HTR-8/SVneo (cell line): ENCODE measurements around the gene CES3.
"Not testable (repeated sequence)": the region's sequence is repeated elsewhere in the genome, so short reads cannot be mapped to it uniquely, and the experiment has no call there.

Experiments used
- DNase-seq: peaks from one replicate; pipeline ENCODE4 v3.0.0; 2011; ENCODE audit warnings: low spot score, mixed read lengths; ENCODE audit not compliant: insufficient read length
- FAIRE-seq: peaks from 2 replicates; lab custom pipeline; 2011; peaks lifted over from hg19 to GRCh38; lab: Jason Lieb, UNC

Gene CES3

DNA sequence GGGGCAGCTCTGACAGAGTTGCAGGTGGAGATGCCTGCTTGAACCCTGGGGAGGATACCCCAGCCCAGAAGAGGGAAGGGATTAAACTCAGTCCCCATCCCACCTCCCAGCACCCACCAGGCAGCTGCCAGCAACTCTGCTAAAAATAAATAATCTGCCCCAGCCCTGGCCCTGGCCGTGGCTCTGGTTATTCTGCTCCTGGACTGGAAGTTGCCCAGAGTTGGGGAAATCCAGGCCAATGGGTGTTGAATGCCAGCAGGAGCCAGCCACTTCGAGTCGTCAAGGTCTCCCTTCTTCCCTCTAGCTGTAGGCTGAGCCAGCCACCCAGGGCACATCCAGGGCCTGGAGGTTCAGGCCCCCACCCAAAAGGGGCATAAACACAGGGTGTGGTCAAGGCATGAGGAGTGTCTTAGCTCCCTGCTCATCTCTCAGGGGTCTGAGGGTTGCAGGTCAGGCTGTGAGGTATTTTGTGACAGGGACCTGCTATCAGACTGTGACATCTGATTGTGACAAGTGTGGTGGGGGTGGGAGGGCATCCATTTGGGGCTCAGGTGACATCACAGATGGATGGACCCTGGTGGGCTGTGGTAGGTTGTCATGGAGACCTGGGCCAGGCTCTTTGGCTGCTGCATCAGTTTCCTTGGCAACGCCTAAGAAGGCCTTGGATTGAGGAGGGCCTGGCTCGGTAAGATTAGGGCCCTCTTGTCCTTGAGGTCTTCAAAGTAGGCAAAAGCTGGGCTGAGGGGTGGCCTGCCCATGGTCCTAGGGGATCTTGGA is 34.7 kb upstream of the CES3 start:
- FAIRE-seq (peak; percentile 42), DNase-seq (no peak)

DNA sequence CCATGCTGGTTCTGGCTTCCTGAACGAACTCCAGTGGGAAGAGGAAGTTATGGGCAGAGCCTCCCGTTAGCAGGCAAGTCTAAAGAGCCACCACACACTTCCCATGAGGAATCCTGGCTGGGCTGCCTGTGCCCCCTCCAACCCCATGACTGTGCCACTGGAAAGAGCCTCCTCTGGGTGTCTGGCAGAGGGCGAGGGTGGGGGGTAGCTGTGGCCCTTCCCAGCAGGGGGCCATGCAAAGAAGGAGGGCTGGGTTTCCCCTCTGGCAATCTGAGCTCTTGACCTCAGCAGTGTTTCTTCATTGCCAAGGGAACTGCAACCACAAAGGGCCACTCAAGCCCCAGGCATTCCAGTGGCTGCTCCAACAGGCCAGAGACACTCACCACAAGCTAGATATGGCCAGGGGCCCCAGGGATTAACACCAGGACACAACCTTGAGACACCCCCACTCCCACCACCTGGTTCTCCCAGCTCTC is 34.1 kb upstream of the CES3 start:
- peak; percentile 90 for DNase-seq
- peak; percentile 86 for FAIRE-seq

DNA sequence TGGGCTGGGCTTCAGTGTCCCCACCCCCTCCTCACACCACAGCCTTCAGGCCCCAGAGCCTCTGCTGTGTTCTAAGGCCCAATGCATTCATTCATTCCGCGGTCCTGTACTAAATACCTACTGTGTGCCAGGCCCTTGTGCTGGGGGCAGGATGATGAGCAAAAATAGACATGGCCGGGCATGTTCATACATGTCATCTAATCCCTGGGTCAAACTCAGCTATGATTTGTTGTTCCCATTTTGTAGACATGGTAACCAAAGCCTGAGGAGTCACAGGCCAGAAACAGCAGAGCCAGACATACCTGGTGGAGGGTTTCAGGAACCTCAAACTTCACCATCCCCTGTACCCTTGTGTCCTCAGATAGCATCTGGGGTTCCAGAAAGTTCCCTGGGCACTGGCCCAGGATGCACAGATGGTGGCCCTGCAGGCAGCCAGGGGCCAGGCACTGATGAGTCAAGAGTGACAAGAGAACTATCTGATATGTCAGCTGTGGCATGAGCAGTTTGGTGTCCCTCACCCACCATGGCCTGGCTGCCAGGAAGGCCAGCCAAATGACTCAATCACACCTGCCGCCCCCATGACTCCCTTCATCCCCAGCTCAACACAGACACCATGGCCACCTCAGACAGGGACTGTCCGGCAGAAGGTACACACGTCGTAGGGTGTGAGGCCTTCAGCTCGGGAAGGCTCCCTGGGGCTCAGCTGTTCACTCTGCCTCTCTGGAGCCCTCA is 33.0 kb upstream of the CES3 start:
- peak; percentile 97 for FAIRE-seq
- DNase-seq = no peak

DNA sequence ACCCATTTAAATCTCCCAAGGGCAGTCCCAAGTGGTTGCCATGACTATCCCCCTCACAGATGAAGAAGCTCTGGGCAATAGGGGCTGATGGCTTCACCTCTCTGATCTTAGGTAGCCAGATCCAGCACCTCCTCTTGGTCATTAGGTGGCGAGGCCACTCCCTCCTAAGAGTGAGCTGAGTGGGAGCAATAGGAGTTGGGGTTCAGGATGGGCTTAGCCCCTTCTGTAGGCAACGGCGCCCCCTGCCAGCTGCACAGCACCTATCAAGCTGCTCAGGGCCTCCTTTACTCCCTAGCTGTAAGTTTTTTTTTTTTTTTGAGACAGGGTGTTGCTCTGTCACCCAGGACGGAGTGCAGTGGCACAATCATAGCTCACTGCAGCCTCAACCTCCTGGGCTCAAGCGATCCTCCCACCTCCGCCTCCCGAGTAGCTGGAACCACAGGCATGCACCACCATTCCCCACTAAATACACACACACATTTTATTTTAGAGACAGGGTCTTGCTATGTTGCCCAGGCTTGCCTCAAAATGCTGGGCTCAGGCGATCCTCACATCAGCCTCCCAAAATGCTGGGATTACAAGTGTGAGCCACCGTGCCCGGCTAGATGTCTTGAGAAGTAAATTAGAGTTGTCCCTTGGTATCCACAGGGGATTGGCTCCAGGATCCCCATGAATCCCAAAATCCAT is 32.2 kb upstream of the CES3 start:
- FAIRE-seq = peak; percentile 87
- peak; percentile 43 for DNase-seq

DNA sequence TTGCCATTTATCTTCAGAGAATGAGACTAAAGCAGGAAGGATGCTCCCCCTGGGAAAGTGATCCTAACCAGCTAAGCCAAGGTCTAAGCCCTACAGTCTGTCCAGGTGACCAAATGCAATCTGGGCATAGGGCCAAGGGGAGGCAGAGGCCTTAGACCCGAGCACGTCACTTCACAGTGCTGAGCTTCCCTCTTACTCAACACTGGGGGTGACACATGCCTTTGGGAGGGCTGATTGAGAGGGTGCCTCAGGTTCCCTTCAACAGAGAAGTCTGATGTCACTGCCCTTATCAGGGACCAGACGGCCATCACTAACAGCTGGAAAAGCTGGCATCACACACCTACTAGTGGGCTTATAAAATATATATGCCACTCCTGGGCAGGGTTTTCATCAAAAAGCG is 30.9 kb upstream of the CES3 start:
- DNase-seq (no peak), FAIRE-seq (peak; percentile 68)

DNA sequence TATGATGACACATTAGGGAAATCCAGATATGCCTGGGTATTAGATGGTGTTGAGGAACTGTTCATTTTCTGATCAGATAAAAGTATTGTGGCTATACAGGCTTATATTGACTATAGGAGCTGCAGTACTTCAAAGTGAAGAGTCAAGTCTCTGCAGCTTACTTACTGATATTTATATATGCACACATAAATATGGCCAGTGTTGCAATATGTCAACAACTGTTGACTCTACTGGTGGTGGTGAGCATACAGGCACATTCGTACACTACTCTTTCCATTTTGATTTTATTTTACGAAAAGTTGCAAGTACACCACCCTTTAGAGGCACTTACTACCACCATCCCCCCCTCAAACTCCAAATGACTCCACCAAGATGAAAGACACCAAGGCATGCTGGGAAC is 29.4 kb upstream of the CES3 start:
- DNase-seq (no peak), FAIRE-seq (no peak)

DNA sequence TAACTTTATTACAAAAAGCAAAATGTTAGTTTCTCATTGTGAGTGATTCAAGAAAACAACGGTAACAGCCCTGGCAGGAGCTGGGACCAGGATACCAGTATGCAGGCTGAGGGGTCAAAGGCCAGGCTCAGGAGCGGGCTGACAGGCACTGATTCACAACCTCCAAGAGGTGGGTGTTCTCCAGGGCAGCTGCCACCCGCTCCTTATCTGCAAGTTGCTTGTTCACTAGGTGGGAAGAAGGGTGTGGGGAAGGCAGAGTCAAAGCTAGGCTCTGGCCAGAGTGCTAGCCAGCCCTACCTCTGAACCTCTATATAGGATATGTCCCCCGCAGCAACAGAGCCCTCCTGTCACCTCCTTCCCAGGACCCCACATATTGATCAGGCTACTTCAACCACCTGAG is 29.0 kb upstream of the CES3 start:
- FAIRE-seq (no peak), DNase-seq (no peak)

DNA sequence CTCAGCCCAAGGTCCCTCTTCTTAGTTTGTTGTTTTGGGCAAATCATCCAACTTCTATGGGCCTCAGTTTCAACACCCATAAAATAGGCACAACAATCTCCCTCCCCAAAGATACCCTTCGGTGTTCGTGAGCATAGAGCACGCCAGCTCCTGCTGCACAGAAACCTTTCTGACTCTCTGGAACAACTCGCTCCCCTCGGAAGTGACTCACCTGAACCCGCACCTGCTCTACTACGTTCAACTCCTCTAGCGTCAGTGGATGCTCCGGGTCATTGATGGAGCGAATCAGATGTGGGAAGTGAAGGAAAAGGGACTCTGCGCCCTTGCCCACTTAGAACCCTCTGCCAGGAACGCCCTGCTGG is 27.3 kb upstream of the CES3 start:
- FAIRE-seq (no peak), DNase-seq (peak; percentile 37)

DNA sequence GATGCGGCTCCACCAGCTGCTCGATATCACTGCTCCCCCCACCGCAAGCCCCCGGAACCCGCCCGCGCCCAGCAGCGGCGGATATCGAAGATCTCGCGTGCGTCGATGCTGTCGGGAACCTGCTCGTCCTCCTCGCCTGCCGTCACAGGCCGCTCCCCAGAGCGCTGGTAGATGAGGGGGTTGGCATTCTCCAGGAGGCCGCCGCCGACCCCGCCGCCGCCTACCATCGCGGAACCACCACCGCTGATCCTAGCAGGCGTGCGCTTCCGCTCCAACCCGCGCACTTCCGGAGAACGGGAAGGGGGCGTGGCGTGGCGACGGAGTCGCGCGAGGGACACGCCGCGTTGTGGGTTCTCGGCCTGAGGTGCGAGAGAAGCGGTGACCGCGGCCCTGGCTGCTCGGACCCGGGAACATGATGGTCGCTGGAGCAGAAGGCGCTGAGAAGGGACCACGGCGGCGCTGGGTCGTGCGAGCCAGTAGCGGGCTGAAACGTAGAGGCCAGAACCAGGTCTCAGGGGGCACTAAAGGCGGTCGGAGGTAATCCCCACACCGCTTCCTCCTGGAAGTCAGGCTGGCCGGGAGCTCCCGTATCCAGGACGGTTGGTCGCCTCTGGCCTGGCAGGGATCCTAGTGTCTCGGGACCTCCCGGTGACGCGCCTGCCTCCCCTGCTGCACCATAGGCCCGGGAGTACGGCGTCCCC is 26.8 kb upstream of the CES3 start, which contains the start of gene CIAO2B:
TSS of gene CIAO2B (minus strand) at position 265 of the 701 bp plus-strand sequence. CDS start at position 227, 38 bp downstream.
- peak; percentile 99 for FAIRE-seq

DNA sequence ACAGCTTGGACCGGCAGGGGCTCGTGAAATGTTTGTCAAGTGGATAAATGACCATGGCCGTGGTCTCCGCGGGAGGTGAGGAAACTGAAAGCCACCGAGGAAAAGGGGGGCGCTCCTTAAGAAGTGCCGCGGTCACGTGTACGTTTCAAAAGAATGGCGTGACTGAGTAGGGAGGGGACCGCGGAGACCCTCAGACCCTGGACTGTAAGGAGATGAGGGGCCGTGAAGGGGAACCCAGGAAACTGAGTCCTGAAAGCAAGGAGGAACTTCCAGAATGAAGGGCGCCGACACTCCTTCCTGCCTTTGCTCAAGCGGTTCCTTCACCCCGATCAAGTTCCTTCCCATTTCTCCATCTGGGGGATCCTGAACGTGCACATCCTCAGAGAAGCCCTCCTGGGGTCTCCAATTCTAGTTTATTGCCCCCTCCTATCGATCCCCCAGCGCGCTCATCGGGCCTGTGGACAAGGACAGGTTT is 26.2 kb upstream of the CES3 start:
- not testable (repeated sequence) for DNase-seq, FAIRE-seq

More for the DNA sequence above, 26.8 kb upstream of the CES3 start, which contains the start of gene CIAO2B:
- peak; percentile 87 for DNase-seq

DNA sequence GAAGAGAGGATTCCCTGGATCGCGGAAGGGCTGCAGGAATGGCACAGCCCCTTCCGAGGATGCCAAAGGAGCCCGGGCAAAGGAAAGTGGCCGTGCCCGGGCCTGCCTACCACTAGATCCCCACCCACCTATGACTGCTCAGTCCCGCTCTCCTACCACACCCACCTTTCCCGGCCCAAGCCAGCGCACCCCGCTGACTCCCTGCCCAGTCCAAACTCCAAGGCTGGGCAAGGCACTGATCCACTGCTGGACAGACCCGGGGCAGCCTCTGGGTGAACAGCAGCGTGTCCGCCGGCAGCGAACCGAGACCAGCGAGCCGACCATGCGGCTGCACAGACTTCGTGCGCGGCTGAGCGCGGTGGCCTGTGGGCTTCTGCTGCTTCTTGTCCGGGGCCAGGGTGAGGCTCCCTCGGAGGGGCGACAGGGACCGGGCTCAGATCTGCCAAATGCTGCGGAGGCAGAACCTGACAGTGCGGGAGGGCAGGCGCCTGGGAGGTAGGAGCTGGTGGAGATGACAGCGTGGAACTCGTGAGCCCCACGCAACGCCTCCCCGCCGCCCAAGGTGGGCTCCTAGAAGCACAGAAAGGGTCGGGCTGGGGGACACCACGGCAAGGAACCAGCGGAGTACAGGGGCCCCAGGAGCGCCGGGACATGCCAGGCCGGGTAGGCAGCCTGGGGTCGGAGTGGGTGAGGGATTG is 25.6 kb upstream of the CES3 start, which contains the start of gene CES2:
TSS of gene CES2 (plus strand) at position 203 of the 698 bp plus-strand sequence. CDS start at position 323, 120 bp downstream.
- DNase-seq = peak; percentile 64
- peak; percentile 86 for FAIRE-seq

DNA sequence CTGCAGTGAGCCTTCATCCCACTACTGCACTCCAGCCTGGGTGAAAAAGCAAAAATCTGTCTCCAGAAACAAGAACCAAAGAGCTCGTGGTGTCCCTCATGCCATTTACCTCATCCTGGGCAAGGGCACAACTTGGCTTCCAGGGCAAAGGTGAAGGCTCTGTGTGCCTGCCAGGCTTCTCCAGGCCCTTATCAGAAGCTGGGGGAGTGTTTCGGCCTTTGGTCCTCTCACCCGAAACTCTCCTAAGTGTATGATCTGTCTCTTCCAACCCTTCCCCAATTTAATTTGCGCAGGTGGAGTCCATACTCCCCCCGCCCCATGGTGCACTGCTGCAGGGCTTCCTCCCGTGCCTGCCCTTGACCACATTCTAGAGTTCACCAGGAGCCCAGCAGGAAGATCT is 24.6 kb upstream of the CES3 start:
- FAIRE-seq = no peak
- DNase-seq = no peak

DNA sequence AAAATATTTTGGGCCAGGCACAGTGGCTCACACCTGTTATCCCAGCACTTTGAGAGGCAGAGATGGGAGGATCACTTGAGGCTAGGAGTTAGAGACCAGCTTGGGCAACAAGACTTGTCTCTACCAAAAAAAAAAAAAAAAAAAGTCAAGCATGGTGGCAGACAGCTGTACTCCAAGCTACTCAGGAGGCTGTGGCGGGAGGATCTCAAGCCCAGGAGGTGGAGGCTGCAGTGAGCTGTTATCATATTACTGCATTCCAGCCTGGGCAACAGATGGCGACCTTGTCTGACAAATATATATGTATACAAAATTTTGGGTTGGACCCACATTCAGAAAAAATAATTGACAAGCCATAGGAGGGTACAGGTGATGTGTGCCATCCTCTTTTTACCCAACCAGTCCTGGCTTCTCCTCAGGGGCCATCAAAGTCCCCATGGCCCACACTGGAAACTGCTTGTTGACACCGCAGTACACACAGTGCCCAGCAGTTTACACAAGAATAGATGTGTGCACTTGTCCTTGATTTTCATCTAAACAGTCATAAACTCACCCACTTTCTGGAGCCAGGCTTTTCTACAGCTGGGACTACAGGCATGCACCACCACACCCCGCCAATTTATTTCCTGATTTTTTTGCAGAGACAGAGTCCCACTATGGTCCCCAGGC is 24.0 kb upstream of the CES3 start:
- FAIRE-seq = no peak

DNA sequence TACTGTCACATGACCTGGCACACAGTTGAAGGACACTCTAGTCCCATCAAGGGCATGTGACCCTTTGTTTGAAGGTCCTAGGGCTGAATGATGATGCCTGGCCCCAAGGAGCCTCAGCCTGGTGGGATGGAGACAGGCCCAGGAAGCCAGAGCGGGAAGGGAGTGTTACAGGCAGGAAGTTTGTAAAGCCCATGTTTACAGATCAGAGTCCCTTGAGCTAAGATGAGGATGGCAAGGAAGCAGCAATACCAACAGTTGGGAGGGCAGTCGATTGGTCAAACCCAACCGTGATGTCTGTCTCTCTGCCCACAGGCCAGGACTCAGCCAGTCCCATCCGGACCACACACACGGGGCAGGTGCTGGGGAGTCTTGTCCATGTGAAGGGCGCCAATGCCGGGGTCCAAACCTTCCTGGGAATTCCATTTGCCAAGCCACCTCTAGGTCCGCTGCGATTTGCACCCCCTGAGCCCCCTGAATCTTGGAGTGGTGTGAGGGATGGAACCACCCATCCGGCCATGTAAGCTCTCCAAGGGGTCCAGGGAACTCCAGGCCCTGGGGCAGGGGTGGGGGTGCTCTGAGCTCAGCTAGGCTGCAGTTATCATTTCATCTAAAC is 23.2 kb upstream of the CES3 start:
- no peak for FAIRE-seq
- no peak for DNase-seq

More for the DNA sequence above, 24.0 kb upstream of the CES3 start:
- DNase-seq = no peak

DNA sequence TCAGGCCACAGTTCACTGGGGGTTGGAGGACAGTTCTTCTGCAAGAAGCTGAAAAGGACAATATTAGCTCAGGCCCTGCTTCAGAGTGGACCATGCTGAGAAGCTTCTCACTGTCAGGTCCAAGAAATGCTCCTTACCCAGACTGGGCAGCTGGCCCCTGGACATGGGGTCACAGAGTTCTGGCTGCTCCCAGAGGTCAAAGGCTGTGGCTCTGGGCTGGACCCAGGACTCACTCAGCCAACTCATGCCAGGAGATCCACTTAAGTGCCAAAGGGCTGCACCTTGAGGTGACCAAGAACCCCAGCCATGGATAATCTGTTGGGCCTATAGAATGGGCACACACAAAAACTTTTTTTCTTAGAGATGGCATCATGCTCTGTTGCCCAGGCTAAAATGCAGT is 21.7 kb upstream of the CES3 start:
- DNase-seq (no peak), FAIRE-seq (no peak)

DNA sequence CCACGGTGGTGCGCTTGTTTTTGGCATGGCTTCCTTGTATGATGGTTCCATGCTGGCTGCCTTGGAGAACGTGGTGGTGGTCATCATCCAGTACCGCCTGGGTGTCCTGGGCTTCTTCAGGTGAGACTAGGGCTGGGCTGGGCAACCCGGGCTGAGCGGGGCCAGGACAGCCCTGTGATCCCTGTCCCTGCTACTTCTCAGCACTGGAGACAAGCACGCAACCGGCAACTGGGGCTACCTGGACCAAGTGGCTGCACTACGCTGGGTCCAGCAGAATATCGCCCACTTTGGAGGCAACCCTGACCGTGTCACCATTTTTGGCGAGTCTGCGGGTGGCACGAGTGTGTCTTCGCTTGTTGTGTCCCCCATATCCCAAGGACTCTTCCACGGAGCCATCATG is 20.8 kb upstream of the CES3 start:
- FAIRE-seq = peak; percentile 42
- no peak for DNase-seq

DNA sequence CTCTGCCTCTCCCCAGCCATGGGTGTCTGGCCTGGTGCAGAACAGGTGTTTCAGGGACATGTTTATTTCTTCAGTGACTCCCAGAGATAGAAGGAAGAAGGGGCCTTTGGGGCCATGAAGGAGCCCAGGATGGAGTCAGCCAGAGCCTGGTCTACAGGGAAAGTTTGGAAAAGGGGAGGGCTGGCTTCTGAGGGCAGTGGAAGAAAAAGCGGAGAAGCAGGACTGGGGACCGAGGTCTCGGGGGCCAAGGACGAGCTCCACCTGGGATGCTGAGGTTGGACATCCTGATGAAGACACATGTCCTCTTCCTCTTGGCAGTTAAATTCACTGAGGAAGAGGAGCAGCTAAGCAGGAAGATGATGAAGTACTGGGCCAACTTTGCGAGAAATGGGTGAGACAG is 18.1 kb upstream of the CES3 start:
- FAIRE-seq = no peak
- no peak for DNase-seq

DNA sequence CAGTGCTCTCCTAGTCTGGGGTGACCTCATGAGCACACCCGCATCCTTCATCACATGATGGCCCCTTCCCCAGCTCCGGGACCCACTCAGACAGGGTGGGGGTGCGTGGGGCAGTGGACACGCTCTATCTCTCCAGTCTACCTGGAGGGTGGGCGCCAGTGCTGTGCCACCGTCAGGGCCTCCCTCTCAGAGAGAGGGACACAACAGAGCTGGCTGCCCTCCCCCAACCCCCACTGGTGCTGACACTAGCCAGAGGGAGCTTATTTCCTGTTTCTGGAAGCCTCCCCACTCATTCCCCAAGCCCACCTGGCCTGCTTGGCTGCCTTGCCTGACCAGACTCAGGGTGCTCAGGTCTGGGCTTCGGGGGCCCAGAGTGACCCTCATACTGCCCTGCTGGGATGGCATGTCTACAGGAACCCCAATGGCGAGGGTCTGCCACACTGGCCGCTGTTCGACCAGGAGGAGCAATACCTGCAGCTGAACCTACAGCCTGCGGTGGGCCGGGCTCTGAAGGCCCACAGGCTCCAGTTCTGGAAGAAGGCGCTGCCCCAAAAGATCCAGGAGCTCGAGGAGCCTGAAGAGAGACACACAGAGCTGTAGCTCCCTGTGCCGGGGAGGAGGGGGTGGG is 17.5 kb upstream of the CES3 start:
- FAIRE-seq = no peak

More for the DNA sequence above, 17.5 kb upstream of the CES3 start:
- no peak for DNase-seq
